ENCODE results near the gene CACNA1D.

GRCh38 chr3:53805463-53806159 lies 311.2 kb downstream of the CACNA1D start:
- no peak for TF ChIP-seq CTCF (IDR thresholded peaks at IDR 0.05)
- no peak for TF ChIP-seq POLR2A (IDR thresholded peaks at IDR 0.05)
